Left renal pelvis (tissue), 4 donors: ENCODE measurements around the gene HSPG2. TPM values are rescaled to one million over a fixed set of nuclear protein-coding genes. Genes with fewer than 3 reads are reported as not detected.

Source experiments
- DNase-seq, 4 donors: peaks; one replicate each; pipeline ENCODE4 v3.0.0-alpha.2; 2013; ENCODE audit warnings: low read depth in 4 of 4, low spot score in 3 of 4
- polyA plus RNA-seq, 4 donors: library from polyadenylated mRNA; unstranded; fragments of 120-200 nt; gene quantifications; one replicate each; pipeline ENCODE4 v1.2.1, GENCODE V29; 2013; ENCODE audit not compliant: insufficient read length in 4 of 4

The HSPG2 gene
- polyA plus RNA-seq, 4 donors = 130 to 209 (median 182) TPM

- no peak for DNase-seq
Measured at GRCh38 chr1:21851430-21852250, 85.5 kb downstream of the HSPG2 start.

GRCh38 chr1:21849909-21850576 lies 87.1 kb downstream of the HSPG2 start:
- no peak for DNase-seq

DNA sequence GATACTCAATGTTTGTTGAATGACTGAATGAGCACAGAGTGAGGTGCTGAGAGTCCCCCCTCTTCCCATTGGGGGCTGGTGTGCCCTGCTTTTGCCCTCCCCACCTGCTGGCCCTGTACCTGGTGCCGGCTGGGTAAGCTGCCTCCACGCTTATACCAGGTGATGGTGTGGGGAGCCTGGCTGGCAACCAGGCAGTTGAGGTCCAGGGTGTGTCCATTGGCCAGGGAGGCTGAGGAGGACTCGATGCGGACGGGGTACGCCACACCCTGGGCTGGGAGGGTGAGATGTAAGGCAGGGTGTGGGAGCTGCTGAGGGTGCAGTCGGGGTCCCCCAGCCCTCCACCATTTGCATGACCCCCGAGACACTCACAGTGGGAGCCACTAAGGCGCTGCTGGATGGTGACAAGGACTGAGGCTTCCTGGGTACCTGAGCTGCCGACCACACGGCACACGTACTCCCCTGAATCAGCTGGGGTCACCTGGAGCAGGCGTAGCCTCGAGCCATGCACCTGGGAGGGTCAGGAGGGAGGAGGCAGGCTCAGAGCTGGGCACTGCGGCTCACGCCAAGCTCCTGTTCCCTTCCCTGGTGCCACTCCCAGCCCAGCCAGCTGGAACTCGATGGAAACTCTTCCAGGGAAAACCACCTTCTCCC lies 88.5 kb downstream of the HSPG2 start:
- no peak for DNase-seq

DNA sequence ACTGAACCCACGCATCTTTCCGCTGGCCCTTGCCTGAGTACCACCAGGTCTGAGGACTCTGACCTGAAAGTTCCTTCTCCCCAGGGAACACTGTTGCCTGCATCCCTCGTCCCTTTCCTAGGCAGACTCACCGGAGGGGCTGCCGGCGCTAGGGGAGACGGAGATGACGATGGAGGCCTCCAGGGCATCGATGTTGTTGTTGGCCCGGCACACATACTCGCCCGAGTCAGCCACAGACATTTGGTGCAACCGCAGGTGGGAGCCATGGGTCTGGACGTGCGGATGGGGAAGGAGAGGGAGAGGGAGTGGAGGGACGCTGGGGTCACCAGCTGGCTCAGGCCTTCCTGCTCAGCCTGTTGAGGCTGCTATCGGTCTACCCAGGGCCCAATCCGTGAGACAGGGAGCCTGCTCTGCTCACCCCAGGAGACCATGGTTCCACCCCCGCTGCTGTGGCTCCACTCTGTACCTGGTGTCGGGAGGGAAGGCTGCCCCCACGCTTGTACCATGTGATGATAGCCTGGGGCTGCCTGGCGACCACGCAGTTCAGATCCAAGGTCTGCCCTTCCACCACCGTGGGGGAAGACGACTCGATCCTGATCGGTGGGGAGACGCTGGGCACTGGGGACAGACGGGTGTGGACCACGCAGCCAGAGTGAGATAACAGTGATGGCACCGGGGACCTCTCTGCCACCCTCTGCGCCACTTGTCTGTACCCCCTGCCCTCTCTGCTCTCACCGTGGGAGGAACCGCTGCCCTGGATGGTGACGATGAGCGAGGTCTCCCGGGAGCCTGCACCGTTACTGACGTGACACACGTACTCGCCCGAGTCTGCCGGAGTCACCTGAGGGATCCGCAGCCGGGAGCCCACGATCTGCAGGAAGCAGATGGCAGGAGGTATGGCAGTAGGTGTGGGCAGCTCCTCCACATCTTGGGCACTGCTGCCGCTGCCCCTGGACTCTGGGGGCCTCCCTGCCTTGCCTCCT lies 89.6 kb downstream of the HSPG2 start:
- no peak for DNase-seq

GRCh38 chr1:21845646-21846641 lies 91.2 kb downstream of the HSPG2 start:
- DNase-seq = no peak

- no peak for DNase-seq
Measured at GRCh38 chr1:21843996-21844395, 93.1 kb downstream of the HSPG2 start.

DNA sequence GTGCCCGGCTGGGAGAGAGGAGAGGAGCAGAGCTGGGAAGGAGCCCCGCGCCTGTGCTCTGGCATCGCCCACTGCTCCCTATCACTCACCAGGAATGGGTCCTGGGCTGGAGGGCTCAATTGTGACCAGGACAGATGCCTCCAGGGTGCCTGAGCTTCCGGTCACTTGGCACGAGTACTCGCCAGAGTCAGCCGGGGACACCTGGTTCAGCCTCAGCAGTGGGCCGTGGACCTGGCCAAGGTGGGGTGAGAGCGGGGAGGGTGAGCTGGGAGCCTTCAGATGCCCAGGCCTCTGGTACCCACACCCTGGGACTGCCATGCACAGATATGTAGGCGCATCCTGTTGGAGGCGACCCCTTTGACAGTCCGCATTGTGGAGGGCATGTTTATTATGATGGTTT lies 93.9 kb downstream of the HSPG2 start:
- DNase-seq = no peak

DNA sequence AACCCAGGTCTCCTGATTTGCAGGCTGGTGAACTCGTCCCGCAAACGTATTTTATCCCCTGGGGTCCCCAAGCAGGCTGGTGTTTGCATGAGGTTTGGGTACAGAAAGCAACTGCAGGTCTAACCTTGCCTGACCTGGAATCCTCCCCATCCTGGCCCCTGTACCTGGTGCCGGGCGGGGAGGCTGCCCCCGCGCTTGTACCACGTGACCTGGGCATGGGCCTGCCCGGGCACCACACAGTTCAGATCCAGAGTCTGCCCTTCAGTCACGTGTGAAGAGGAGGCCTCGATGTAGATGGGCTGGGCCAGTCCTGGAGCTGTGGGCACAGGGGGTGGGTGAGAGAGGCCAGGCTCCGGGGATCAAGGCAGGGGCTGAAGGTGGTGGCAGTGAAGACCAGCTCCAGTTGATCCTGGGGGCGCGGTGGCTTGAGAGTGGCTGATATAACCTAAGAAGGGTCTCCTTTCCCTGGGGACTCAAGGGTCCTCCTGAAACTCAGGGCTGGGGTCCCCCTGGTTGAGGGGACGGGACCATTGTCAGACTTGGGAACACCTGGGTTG lies 94.4 kb downstream of the HSPG2 start:
- no peak for DNase-seq

- DNase-seq = no peak
Measured at GRCh38 chr1:21841852-21842466, 95.2 kb downstream of the HSPG2 start.

GRCh38 chr1:21840981-21841380 lies 96.1 kb downstream of the HSPG2 start:
- no peak for DNase-seq

DNA sequence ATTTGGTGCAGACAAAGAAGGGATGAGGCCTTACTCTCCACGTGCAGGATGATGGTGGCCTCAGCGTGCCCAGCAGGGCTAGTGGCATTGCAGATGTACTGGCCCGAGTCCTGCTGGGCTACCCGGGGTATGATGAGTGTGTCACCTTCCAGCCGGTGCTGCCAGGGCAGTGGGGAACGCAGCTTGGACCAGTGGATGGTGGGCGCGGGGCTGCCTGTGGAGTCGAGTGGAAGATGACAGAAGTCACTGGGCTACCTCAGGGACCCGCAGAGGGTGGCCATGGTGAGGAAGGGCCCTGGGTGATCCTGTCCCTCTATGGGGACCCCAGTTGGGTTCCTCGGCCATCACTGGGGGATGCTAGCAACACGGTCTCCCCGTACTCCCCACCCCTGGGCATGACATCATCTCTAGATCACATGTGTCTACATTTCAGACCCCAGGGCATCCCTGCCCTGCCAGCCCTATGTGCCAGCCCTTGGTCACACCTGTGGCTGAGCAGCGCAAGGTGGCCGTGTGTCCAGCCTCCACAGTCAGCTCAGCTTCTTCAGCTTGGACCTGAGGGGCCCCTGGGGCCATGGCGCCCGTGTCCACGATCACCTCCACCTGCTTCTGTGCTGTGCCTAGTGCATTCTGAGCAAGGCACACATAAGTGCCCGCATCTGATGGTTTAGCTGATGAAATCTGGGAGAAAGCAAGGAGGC lies 97.6 kb downstream of the HSPG2 start:
- DNase-seq = no peak

GRCh38 chr1:21838359-21839157 lies 98.6 kb downstream of the HSPG2 start:
- no peak for DNase-seq

GRCh38 chr1:21837476-21837875 lies 99.6 kb downstream of the HSPG2 start:
- DNase-seq = no peak

GRCh38 chr1:21836729-21837128 lies 100.4 kb downstream of the HSPG2 start:
- no peak for DNase-seq

DNA sequence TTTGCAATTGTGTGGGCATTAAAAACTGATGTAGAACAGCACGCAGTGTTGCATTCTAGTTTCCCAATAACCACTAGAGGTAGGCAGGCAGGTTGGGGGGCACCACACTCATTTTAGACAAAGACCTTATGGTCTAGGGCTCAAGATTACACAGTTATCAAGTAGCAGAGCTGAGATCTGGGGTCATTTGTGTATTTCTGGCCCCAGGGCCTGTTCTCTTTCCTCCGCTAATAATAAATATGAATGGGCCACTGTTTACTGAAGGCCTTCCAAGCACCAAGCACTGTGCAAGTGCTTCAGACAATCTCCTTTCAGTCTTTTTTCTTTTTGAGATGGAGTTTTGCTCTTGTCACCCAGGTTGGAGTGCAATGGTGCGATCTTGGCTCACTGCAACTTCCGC lies 101.1 kb downstream of the HSPG2 start:
- no peak for DNase-seq

GRCh38 chr1:21834666-21835065 lies 102.4 kb downstream of the HSPG2 start:
- no peak for DNase-seq

GRCh38 chr1:21834094-21834493 lies 103.0 kb downstream of the HSPG2 start:
- no peak for DNase-seq
